HCT116 (cell line): ENCODE results near the gene TBC1D14.

Source experiments
- CTCF ChIP-seq, 3 experiments: fragments of 200-600 bp in 1 of 3; sonication (generic) in 1 of 3; IDR thresholded peaks in 2 of 3; conservative IDR thresholded peaks in 1 of 3; 2 replicates each; pipeline ENCODE4 v1.5.1; 2012 to 2017; ENCODE audit warnings: low read depth in 2 of 3, low read length in 2 of 3, antibody characterized with exemption in 1 of 3, borderline replicate concordance in 1 of 3, control low read depth in 1 of 3, mild to moderate bottlenecking in 1 of 3, mixed read lengths in 1 of 3, mixed run types in 1 of 3, moderate library complexity in 1 of 3; ENCODE audit not compliant: insufficient read depth in 1 of 3
- EZH2 ChIP-seq: fragments of 200-600 bp; sonication (generic); IDR thresholded peaks from 2 replicates; pipeline ENCODE4 v1.6.1; 2017; ENCODE audit warnings: antibody characterized with exemption, mixed run types
- EZH2phosphoT487 ChIP-seq: fragments of 200-600 bp; IDR thresholded peaks from 2 replicates; pipeline ENCODE4 v1.6.1; 2018; ENCODE audit warnings: antibody characterized with exemption, borderline replicate concordance
- MAX ChIP-seq: IDR thresholded peaks from 2 replicates; pipeline ENCODE4 v1.6.1; 2012
- POLR2A ChIP-seq: IDR thresholded peaks from 2 replicates; pipeline ENCODE4 v1.7.0; 2011; ENCODE audit warnings: borderline replicate concordance; ENCODE audit not compliant: insufficient read depth, insufficient read length; ENCODE audit errors: extremely low read depth
- POLR2AphosphoS5 ChIP-seq: IDR thresholded peaks from 2 replicates; pipeline ENCODE4 v1.6.1; 2011; ENCODE audit warnings: mild to moderate bottlenecking, low read depth, low read length, moderate library complexity
- REST ChIP-seq: IDR thresholded peaks from 2 replicates; pipeline ENCODE4 v1.6.1; 2012; ENCODE audit warnings: low read depth
- SIN3A ChIP-seq: IDR thresholded peaks from 2 replicates; pipeline ENCODE4 v1.6.1; 2012; ENCODE audit warnings: low read depth
- SP1 ChIP-seq: IDR thresholded peaks from 2 replicates; pipeline ENCODE4 v1.6.1; 2012; ENCODE audit warnings: low read depth
- YY1 ChIP-seq: IDR thresholded peaks from 2 replicates; pipeline ENCODE4 v1.6.1; 2011; ENCODE audit warnings: low read length, low read depth, moderate library complexity, mild to moderate bottlenecking; ENCODE audit not compliant: insufficient replicate concordance; ENCODE audit errors: extremely low read depth
- ZBTB33 ChIP-seq: IDR thresholded peaks from 2 replicates; pipeline ENCODE4 v1.6.1; 2011; ENCODE audit warnings: mild to moderate bottlenecking, low read length, moderate library complexity; ENCODE audit not compliant: insufficient replicate concordance; ENCODE audit errors: extremely low read depth

- 0 out of 6 replicates have a peak, but pooled peaks of 1 of the 3 experiments have one; percentile 6 for TF ChIP-seq CTCF (IDR thresholded peaks at IDR 0.05 in 2 of 3, conservative IDR thresholded peaks at IDR 0.05 in 1 of 3; ENCODE audit: borderline replicate concordance in 1 of 3, insufficient read depth in 1 of 3, low read depth in 2 of 3, low read length in 2 of 3)
- no peak for TF ChIP-seq POLR2A
- no peak for TF ChIP-seq SIN3A
- no peak for TF ChIP-seq EZH2phosphoT487
- TF ChIP-seq MAX, result no peak
- no peak for TF ChIP-seq REST
- TF ChIP-seq POLR2AphosphoS5, result no peak
- TF ChIP-seq EZH2, result no peak
- no peak for TF ChIP-seq YY1
- no peak for TF ChIP-seq ZBTB33
- no peak for TF ChIP-seq SP1
Observed at GRCh38 chr4:6986072-6986780, 76.6 kb downstream of the TBC1D14 start.
